Transverse colon (tissue), 4 donors: ENCODE results near the gene WDR87. TPM values are rescaled to one million over a fixed set of nuclear protein-coding genes. Genes with fewer than 3 reads are reported as not detected.
A peak's percentile ranks its signal among the peaks of the same experiment; 100 is the strongest.

Source experiments
- DNase-seq: peaks from one replicate; pipeline ENCODE4 v3.0.0-alpha.2; 2019
- H3K27ac ChIP-seq, 4 donors: fragments of 200-600 bp; sonication (generic); 2 replicates each; pipeline ENCODE4 v1.5.1; 2016 to 2018; ENCODE audit warnings: inconsistent platforms in 4 of 4
- H3K27me3 ChIP-seq: fragments of 200-600 bp; sonication (generic); 2 replicates; pipeline ENCODE4 v1.5.1; 2017; ENCODE audit warnings: inconsistent platforms
- H3K36me3 ChIP-seq, 4 donors: fragments of 200-600 bp; sonication (generic); 2 replicates each; pipeline ENCODE4 v1.5.1; 2017 to 2019; ENCODE audit warnings: inconsistent platforms in 4 of 4
- H3K4me1 ChIP-seq, 4 donors: fragments of 200-600 bp; sonication (generic); 2 replicates each; pipeline ENCODE4 v1.5.1; 2017 to 2020; ENCODE audit warnings: inconsistent platforms in 4 of 4
- H3K4me3 ChIP-seq, 4 donors: fragments of 200-600 bp; sonication (generic); 1 replicate in 1 of 4; 2 replicates in 3 of 4; pipeline versions ENCODE4 v1.5.1 to v1.6.1; 2017 to 2019; ENCODE audit warnings: inconsistent platforms in 4 of 4
- H3K9me3 ChIP-seq, 2 donors: fragments of 200-600 bp; sonication (generic); 2 replicates each; pipeline ENCODE4 v1.5.1; 2017 to 2019; ENCODE audit warnings: inconsistent platforms in 2 of 2
- EP300 ChIP-seq: sonication (generic); formaldehyde crosslinking; IDR thresholded peaks from one replicate; pipeline ENCODE4 v1.6.1; 2017; ENCODE audit warnings: antibody characterized with exemption, low read depth
- POLR2A ChIP-seq: fragments of 450-650 bp; IDR thresholded peaks from one replicate; pipeline ENCODE4 v1.6.1; 2016; ENCODE audit warnings: antibody characterized with exemption, mild to moderate bottlenecking, moderate library complexity
- POLR2AphosphoS5 ChIP-seq, 3 donors: sonication (generic); formaldehyde crosslinking; IDR thresholded peaks; one replicate each; pipeline ENCODE4 v1.6.1; 2016; ENCODE audit warnings: antibody characterized with exemption in 3 of 3
- WGBS, 2 donors: methylation state at CpG; one replicate each; pipeline ENCODE4 v1.1.5; 2018; ENCODE audit warnings: low coverage in 1 of 2; 5-methylcytosine and 5-hydroxymethylcytosine counted together
- in situ Hi-C, 4 donors: fragments of 200-750 bp; cut with MboI; loops; one replicate each; pipeline versions ENCODE4 v1.15.0 to v1.15.1; 2017; ENCODE audit warnings: low sequenced_read_pairs in 3 of 4, low pct_ligation_motif_present in 1 of 4, low pct_unique_long_range_greater_than_20kb in 1 of 4
- intact Hi-C: fragments of 100-400 bp; cut with DNase I; formaldehyde crosslinking; loops from one replicate; pipeline ENCODE4 v1.15.1; 2023; ENCODE audit warnings: low total_unique reads
- total RNA-seq, 4 donors: library from RNA; depleted of rRNA; stranded (reverse); fragments of >200 nt; gene quantifications; one replicate each; pipeline ENCODE4 v1.1.0, GENCODE V29; 2016
- TF ChIP-seq, protein P1 (sequence below), 5 experiments: fragments of 200-600 bp in 3 of 5; fragments of 450-650 bp in 2 of 5; sonication (generic) in 3 of 5; IDR thresholded peaks; 1 replicate in 2 of 5; 2 replicates in 3 of 5; pipeline ENCODE4 v1.5.1; 2016 to 2017; ENCODE audit warnings: antibody characterized with exemption in 5 of 5, inconsistent platforms in 3 of 5, mild to moderate bottlenecking in 2 of 5, moderate library complexity in 1 of 5

Gene WDR87
- total RNA-seq, 4 donors from 2014 or later, result not detected

DNA sequence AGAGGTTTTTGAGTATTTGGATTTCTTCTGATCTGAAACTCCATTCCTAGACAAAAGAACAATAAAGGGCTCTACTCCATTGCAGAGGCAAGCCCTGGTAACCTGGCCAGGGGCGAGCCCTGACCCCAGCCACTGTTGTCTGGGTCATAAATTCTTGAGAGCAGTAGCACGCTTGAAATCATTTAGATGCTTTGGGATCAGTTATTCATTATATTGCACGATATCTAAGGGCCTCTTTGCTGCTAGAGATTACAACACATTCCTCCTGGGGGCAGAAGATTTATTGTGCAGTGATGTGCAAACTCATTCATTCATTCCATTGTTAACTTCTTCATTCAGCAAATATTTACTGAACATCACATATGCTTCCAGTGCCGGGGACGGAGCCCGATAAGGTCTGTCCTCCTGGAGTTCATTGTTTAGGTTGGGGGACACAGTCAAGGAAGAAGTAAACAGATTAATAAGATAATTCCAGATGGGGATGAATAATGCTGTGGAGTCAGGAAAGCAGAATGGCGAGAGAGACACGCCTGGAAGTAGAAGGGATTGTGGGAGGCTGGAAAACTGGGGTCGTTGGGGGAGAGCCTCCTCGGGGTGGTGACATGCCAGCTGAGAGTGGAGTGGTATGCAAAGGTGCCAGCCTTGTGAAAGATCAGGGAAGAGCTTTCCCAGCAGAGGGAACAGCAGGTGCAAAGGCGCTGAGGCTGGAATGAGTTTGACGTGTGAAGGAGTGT is 35.6 kb upstream of the WDR87 start:
- peak; percentile 49 for DNase-seq
- Histone ChIP-seq H3K4me1 (peaks cover 8 to 81% (median 35%) of the 10 kb centered on the region in 4 donors), H3K4me3 (peak overlapping the region in 2 of 4 donors; percentile 1 to 4), H3K27ac (peak overlapping the region; percentile 83 to 91 (median 86)), H3K27me3 (no peaks in the 10 kb centered on the region), H3K36me3 (no peaks in the 10 kb centered on the region), H3K9me3 (no peaks in the 10 kb centered on the region)
- in situ Hi-C loops (no loop called here), intact Hi-C loops (no loop called here)
- TF ChIP-seq POLR2AphosphoS5 (IDR thresholded peaks at IDR 0.05), result no peak
- TF ChIP-seq, protein P1, sequence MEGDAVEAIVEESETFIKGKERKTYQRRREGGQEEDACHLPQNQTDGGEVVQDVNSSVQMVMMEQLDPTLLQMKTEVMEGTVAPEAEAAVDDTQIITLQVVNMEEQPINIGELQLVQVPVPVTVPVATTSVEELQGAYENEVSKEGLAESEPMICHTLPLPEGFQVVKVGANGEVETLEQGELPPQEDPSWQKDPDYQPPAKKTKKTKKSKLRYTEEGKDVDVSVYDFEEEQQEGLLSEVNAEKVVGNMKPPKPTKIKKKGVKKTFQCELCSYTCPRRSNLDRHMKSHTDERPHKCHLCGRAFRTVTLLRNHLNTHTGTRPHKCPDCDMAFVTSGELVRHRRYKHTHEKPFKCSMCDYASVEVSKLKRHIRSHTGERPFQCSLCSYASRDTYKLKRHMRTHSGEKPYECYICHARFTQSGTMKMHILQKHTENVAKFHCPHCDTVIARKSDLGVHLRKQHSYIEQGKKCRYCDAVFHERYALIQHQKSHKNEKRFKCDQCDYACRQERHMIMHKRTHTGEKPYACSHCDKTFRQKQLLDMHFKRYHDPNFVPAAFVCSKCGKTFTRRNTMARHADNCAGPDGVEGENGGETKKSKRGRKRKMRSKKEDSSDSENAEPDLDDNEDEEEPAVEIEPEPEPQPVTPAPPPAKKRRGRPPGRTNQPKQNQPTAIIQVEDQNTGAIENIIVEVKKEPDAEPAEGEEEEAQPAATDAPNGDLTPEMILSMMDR (IDR thresholded peaks at IDR 0.05), result peak in 1 of 5 experiments; percentile 12
- WGBS, 2 donors, result 46 to 54% methylated on average over 7 to 12 of the region's 12 CpGs

DNA sequence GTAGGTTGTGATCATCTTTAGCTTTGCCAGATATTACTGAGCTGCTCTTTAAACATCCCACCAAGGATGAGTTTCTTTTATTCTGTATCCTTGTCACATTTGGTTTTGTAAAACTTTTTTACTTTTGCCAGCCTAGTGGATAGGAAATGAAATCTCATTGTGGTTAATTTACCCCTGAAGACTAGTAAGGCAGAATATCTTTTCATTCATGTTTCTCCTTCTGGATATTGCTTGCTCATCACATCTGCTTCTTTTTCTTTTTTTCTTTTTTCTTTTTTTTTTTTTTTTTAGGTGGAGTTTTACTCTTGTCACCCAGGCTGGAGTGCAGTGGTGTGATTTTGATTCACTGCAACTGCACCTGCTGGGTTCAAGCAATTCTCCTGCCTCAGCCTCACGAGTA is 32.0 kb upstream of the WDR87 start:
- TF ChIP-seq POLR2A (no peak), POLR2AphosphoS5 (IDR thresholded peaks at IDR 0.05) (no peak), EP300 (no peak)
- TF ChIP-seq, protein P1 (IDR thresholded peaks at IDR 0.05), result no peak
- H3K4me1 ChIP-seq, result peaks cover 13 to 84% (median 48%) of the 10 kb centered on the region in 4 donors
- peak overlapping the region in 3 of 4 donors; percentile 50 to 91 (median 88) for H3K27ac ChIP-seq
- DNase-seq, result no peak
- H3K27me3 ChIP-seq, result no peaks in the 10 kb centered on the region
- 53 to 57% methylated on average over 1 of the region's 1 CpG for WGBS, 2 donors
- in situ Hi-C loops, result no loop called here
- intact Hi-C loops, result no loop called here
- no peaks in the 10 kb centered on the region for H3K9me3 ChIP-seq
- no peak overlapping the region for H3K4me3 ChIP-seq
- H3K36me3 ChIP-seq, result no peaks in the 10 kb centered on the region

DNA sequence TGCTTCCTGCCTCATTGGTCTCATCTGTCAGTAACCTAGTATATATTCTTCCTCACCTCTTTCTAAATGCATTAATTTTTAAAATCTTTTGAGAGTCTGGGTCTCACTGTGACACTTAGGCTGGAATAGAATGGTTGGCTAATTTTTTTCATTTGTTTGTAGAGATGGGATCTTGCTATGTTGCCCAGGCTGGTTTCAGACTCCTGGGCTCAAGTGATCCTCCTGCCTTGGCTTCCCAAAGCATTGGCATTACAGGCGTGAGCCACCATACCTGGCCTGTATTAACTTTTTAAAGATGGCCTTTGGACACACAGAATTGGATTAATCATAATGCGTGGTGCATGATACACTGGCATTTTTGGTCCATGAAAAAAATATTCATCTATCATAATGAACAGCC is 30.5 kb upstream of the WDR87 start:
- Histone ChIP-seq H3K4me3 (no peak overlapping the region), H3K9me3 (no peaks in the 10 kb centered on the region), H3K27ac (peak overlapping the region; percentile 68 to 91 (median 78)), H3K36me3 (no peaks in the 10 kb centered on the region), H3K4me1 (peaks cover 13 to 83% (median 45%) of the 10 kb centered on the region in 4 donors), H3K27me3 (no peaks in the 10 kb centered on the region)
- in situ Hi-C loops, result no loop called here
- no peak for DNase-seq
- intact Hi-C loops, result no loop called here
- WGBS, 2 donors, result 95 to 100% methylated on average over 1 to 2 of the region's 2 CpGs
- TF ChIP-seq, protein P1 (IDR thresholded peaks at IDR 0.05), result no peak
- TF ChIP-seq EP300 (no peak), POLR2AphosphoS5 (IDR thresholded peaks at IDR 0.05) (no peak), POLR2A (no peak)

DNA sequence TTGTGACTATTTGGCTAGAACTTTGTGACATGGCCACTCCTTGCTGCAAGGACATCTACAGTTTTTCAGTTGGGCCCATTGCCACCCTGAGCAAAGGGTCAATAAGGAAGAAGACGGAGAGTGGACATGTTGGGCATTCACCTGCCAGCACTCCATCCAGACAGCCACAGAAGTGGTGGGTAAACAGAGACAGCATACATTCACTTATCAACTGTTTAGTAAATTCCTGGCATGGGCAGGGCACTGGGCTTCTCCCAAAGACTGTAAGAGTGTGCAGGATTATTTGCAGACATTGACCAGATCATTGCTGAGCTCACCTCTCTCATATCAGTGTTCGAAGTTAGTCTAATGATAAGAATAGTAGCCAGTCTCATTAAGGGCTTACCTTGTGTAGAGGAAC is 29.8 kb upstream of the WDR87 start:
- intact Hi-C loops, result no loop called here
- TF ChIP-seq POLR2A (no peak), EP300 (no peak), POLR2AphosphoS5 (IDR thresholded peaks at IDR 0.05) (peak in 2 of 3 donors; percentile 43 to 55)
- no peaks in the 10 kb centered on the region for H3K9me3 ChIP-seq
- peaks cover 13 to 86% (median 50%) of the 10 kb centered on the region in 4 donors for H3K4me1 ChIP-seq
- H3K4me3 ChIP-seq, result no peak overlapping the region
- WGBS, 2 donors, result 60 to 62% methylated on average over 1 to 2 of the region's 2 CpGs
- H3K27me3 ChIP-seq, result no peaks in the 10 kb centered on the region
- H3K36me3 ChIP-seq, result no peaks in the 10 kb centered on the region
- in situ Hi-C loops, result no loop called here
- DNase-seq, result peak; percentile 63
- H3K27ac ChIP-seq, result peak overlapping the region; percentile 68 to 91 (median 78)
